GM21529 (cell line): Measurements from ENCODE around the gene GOLGA8O.
"Not testable (repeated sequence)": the region's sequence is repeated elsewhere in the genome, so short reads cannot be mapped to it uniquely, and the experiment has no call there.

Experiments used
- ATAC-seq: cut with Tn5 transposase; IDR thresholded peaks from one replicate; pipeline ENCODE4 v1.9.1; 2021; ENCODE audit not compliant: unreplicated experiment

GOLGA8O gene

GRCh38 chr15:32455534-32455933, at the start of gene GOLGA8O:
GOLGA8O (minus strand) TSS chr15:32455634; CDS start chr15:32455536, 98 bp downstream.
- ATAC-seq, result not testable (repeated sequence)

GRCh38 chr15:32504152-32504811, 48.8 kb upstream of the GOLGA8O start:
- not testable (repeated sequence) for ATAC-seq

GRCh38 chr15:32502946-32503345, 47.5 kb upstream of the GOLGA8O start:
- ATAC-seq, result not testable (repeated sequence)

GRCh38 chr15:32492768-32493167, 37.3 kb upstream of the GOLGA8O start:
- not testable (repeated sequence) for ATAC-seq

- not testable (repeated sequence) for ATAC-seq
Observed at GRCh38 chr15:32486474-32486873, 31.0 kb upstream of the GOLGA8O start.

- not testable (repeated sequence) for ATAC-seq
Observed at GRCh38 chr15:32483377-32483776, 27.9 kb upstream of the GOLGA8O start.

GRCh38 chr15:32481683-32482082, 26.2 kb upstream of the GOLGA8O start:
- not testable (repeated sequence) for ATAC-seq

GRCh38 chr15:32468076-32468475, 12.6 kb upstream of the GOLGA8O start:
- not testable (repeated sequence) for ATAC-seq

- not testable (repeated sequence) for ATAC-seq
Observed at GRCh38 chr15:32440445-32440977, 14.9 kb downstream of the GOLGA8O start.

- not testable (repeated sequence) for ATAC-seq
Observed at GRCh38 chr15:32434102-32434963, 21.1 kb downstream of the GOLGA8O start.

GRCh38 chr15:32427635-32428034, 27.8 kb downstream of the GOLGA8O start:
- not testable (repeated sequence) for ATAC-seq

GRCh38 chr15:32426511-32426910, 28.9 kb downstream of the GOLGA8O start:
- not testable (repeated sequence) for ATAC-seq

GRCh38 chr15:32407903-32408302, 47.5 kb downstream of the GOLGA8O start:
- not testable (repeated sequence) for ATAC-seq

- ATAC-seq, result not testable (repeated sequence)
Observed at GRCh38 chr15:32403192-32403591, 52.2 kb downstream of the GOLGA8O start, which contains the start of gene GOLGA8K. GOLGA8K (minus strand) TSS chr15:32403292; CDS start chr15:32403194, 98 bp downstream.

- ATAC-seq, result not testable (repeated sequence)
Observed at GRCh38 chr15:32396522-32396921, 58.9 kb downstream of the GOLGA8O start.
